RKO (cell line): ENCODE measurements around the gene SRP68.

ENCODE experiments used
- DNase-seq: peaks from one replicate; pipeline ENCODE4 v3.0.0-alpha.2; 2016; ENCODE audit warnings: low spot score

SRP68 gene

GRCh38 chr17:75998327-75998795 lies 74.0 kb downstream of the SRP68 start:
- DNase-seq = no peak

DNA sequence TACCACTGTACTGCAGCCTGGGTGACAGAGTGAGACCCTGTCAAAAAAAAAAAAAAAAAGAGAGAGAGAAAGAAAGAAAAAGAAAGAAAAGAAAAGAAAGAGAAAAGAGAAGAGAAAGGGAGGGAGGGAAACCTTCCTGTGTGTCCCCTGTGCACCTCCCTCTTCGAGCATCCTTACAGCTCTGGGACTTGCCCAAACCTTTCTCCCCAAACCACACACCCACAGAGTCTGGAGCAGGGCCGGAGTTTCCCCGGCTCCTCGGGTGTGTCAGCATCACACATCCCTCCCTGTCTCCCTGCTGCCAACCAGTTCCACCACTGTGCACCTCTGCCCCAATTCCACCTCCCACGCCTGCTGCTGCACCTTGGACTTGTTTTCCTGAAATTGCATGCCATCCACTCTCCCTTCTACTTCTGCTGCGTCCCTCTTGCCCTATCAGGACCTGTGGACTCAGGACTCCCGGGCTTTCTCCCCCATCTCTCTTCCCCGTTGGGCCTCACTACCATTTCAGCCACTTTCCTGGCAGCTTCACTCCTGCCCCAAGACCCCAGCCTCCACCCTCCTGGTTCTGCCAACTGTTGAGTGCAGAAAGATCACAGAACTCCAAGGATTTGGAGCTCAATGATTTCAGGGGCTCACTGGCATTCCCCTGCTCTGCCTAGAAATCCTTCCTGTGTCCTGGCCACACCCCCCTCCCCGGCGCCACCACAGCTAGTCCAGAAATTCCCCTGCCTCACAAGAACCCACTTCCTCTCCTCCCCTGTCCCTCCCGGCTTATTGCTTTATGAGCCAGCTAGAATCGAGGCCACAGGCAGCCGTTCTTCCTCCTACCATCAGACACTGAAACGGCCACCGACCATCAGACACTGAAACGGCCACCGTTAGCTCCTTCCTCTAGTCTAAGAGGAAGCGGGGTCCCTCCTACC lies 75.4 kb downstream of the SRP68 start:
- no peak for DNase-seq

- no peak for DNase-seq
Measured at GRCh38 chr17:75995385-75995925, 76.9 kb downstream of the SRP68 start.

GRCh38 chr17:75994802-75995370 lies 77.4 kb downstream of the SRP68 start:
- DNase-seq = no peak

GRCh38 chr17:75991396-75991795 lies 80.9 kb downstream of the SRP68 start:
- DNase-seq = no peak
